Measurements from ENCODE around the gene ANTXR2. TPM values are rescaled to one million over a fixed set of nuclear protein-coding genes. Genes with fewer than 3 reads are reported as not detected.

The ANTXR2 gene
- polyA plus RNA-seq, 1 of the 3 experiments (the other 2 are of a cell fraction): 48.8 TPM

DNA sequence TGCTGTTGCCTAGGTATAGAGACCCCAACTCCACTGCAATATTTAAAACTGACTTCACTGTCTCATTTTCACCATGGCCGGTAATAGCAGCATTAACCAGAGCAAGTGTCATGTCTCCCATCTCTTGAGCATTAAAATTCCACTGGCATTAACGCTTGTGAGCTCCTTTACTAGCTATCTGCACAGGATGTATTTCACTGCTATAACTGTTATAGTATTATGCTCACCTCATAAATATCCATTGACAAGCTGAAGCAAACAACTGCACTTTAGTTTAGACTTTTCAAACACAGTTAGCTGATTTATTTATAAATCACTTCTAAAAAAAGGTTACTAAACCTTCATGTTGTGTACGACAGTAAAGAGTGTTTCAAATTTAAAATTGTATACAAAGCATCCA lies 157.8 kb downstream of the ANTXR2 start:
- Histone ChIP-seq H3K79me2 (ENCODE audit: insufficient read depth) (peaks cover 27% of the 10 kb centered on the region), H3K9ac (no peak overlapping the region), H2AFZ (ENCODE audit: low read depth) (no peak overlapping the region), H3K27ac (ENCODE audit: low read depth in 2 of 2, low read length in 1 of 2) (no peak overlapping the region), H3K4me3 (ENCODE audit: low read depth in 2 of 2, low read length in 1 of 2) (no peak overlapping the region), H3K4me2 (no peak overlapping the region), H3F3A (replicated peaks; ENCODE audit: insufficient read depth) (peaks cover 17% of the 10 kb centered on the region), H3K9me3 (no peaks in the 10 kb centered on the region), H4K20me1 (ENCODE audit: insufficient read depth) (no peaks in the 10 kb centered on the region; the same call in 1 of the 2 replicates), H3K4me1 (ENCODE audit: control insufficient read depth in 1 of 2, insufficient read depth in 2 of 2, low read depth in 1 of 2, low read length in 1 of 2) (peaks cover 0 to 3% of the 10 kb centered on the region in 2 experiments; a peak in 2 of 4 replicates), H3K27me3 (ENCODE audit: insufficient read depth) (no peaks in the 10 kb centered on the region), H3K9me2 (no peaks in the 10 kb centered on the region), H3K36me3 (replicated peaks in 1 of 2; ENCODE audit: control insufficient read depth in 1 of 2, insufficient read depth in 2 of 2, low read length in 1 of 2) (peaks cover 9 to 62% of the 10 kb centered on the region in 2 experiments)
- ChIA-PET CTCF (interaction anchor here (1.0 kb wide), 1 partner anchor 268 kb away, joined by 3 read pairs; no protein-coding TSS in a partner anchor), POLR2A (no interaction called here)
- 89% methylated on average over 3 of the region's 3 CpGs for WGBS (ENCODE audit: low lambda C conversion rate)
- no peak for DNase-seq
- TF ChIP-seq TEAD4 (IDR thresholded peaks at IDR 0.05; ENCODE audit: borderline replicate concordance, insufficient read depth): no peak
- no peak for TF ChIP-seq MXI1 (IDR thresholded peaks at IDR 0.05; ENCODE audit: low read depth, low read length)
- TF ChIP-seq NFIC (IDR thresholded peaks at IDR 0.05; ENCODE audit: borderline replicate concordance): no peak
- TF ChIP-seq, protein P1, sequence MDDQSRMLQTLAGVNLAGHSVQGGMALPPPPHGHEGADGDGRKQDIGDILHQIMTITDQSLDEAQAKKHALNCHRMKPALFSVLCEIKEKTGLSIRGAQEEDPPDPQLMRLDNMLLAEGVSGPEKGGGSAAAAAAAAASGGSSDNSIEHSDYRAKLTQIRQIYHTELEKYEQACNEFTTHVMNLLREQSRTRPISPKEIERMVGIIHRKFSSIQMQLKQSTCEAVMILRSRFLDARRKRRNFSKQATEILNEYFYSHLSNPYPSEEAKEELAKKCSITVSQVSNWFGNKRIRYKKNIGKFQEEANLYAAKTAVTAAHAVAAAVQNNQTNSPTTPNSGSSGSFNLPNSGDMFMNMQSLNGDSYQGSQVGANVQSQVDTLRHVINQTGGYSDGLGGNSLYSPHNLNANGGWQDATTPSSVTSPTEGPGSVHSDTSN (IDR thresholded peaks at IDR 0.05): no peak
- TF ChIP-seq GABPA (IDR thresholded peaks at IDR 0.05; ENCODE audit: low read depth): no peak
- no peak for TF ChIP-seq POLR2AphosphoS5 (IDR thresholded peaks at IDR 0.05; ENCODE audit: low read depth, low read length)
- no peak for TF ChIP-seq NRF1 (IDR thresholded peaks at IDR 0.05; ENCODE audit: low read depth, low read length)
- no peak for TF ChIP-seq TAF1 (IDR thresholded peaks at IDR 0.05; ENCODE audit: borderline replicate concordance, low read depth, low read length)
- no peak for TF ChIP-seq FOXM1 (IDR thresholded peaks at IDR 0.05; ENCODE audit: low read depth)

DNA sequence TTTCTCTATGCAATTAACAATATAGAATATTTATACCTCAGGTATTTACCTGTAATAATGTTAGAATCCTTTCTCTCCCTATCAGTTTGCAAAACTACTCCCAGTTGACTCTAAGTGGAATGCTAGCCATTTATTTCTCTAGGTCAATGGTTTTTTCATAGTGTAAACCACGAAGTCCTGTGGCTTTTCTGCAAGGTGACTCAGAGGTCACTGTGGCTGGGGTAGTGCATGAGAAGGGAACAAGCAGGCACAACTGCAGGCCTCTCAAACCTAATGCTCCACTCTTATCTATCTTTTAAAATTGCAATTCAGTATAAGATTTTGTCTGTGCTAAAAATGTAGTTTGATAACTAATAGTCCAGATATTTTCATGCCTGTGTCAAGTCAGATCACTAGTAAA lies 159.4 kb downstream of the ANTXR2 start:
- Histone ChIP-seq H3K27me3 (ENCODE audit: insufficient read depth) (no peaks in the 10 kb centered on the region), H3K79me2 (ENCODE audit: insufficient read depth) (peaks cover 22% of the 10 kb centered on the region), H3K4me2 (no peak overlapping the region), H2AFZ (ENCODE audit: low read depth) (no peak overlapping the region), H3K9me2 (no peaks in the 10 kb centered on the region), H4K20me1 (ENCODE audit: insufficient read depth) (no peaks in the 10 kb centered on the region; the same call in 1 of the 2 replicates), H3K4me3 (ENCODE audit: low read depth in 2 of 2, low read length in 1 of 2) (no peak overlapping the region), H3K4me1 (ENCODE audit: control insufficient read depth in 1 of 2, insufficient read depth in 2 of 2, low read depth in 1 of 2, low read length in 1 of 2) (peaks cover 0 to 3% of the 10 kb centered on the region in 2 experiments; a peak in 2 of 4 replicates), H3F3A (replicated peaks; ENCODE audit: insufficient read depth) (peaks cover 9% of the 10 kb centered on the region), H3K27ac (ENCODE audit: low read depth in 2 of 2, low read length in 1 of 2) (peak overlapping the region in 1 of 2 experiments; percentile 22; a peak in 1 of 4 replicates), H3K9ac (no peak overlapping the region), H3K36me3 (replicated peaks in 1 of 2; ENCODE audit: control insufficient read depth in 1 of 2, insufficient read depth in 2 of 2, low read length in 1 of 2) (peaks cover 3 to 56% of the 10 kb centered on the region in 2 experiments), H3K9me3 (no peaks in the 10 kb centered on the region)
- 15% methylated on average over 1 of the region's 1 CpG for WGBS (ENCODE audit: low lambda C conversion rate)
- ChIA-PET CTCF (no interaction called here), POLR2A (no interaction called here)
- no peak for DNase-seq
- no peak for TF ChIP-seq RAD21 (IDR thresholded peaks at IDR 0.05; ENCODE audit: low read length)
- peak; percentile 63 for TF ChIP-seq RXRA (IDR thresholded peaks at IDR 0.05; ENCODE audit: borderline replicate concordance, low read depth)
- no peak for TF ChIP-seq JUND (IDR thresholded peaks at IDR 0.05)
- no peak for TF ChIP-seq FOXM1 (IDR thresholded peaks at IDR 0.05; ENCODE audit: low read depth)
- no peak for TF ChIP-seq MXI1 (IDR thresholded peaks at IDR 0.05; ENCODE audit: low read depth, low read length)
- TF ChIP-seq, protein P1 (IDR thresholded peaks at IDR 0.05): no peak
